ENCODE data around the gene CALML3.

The CALML3 gene

DNA sequence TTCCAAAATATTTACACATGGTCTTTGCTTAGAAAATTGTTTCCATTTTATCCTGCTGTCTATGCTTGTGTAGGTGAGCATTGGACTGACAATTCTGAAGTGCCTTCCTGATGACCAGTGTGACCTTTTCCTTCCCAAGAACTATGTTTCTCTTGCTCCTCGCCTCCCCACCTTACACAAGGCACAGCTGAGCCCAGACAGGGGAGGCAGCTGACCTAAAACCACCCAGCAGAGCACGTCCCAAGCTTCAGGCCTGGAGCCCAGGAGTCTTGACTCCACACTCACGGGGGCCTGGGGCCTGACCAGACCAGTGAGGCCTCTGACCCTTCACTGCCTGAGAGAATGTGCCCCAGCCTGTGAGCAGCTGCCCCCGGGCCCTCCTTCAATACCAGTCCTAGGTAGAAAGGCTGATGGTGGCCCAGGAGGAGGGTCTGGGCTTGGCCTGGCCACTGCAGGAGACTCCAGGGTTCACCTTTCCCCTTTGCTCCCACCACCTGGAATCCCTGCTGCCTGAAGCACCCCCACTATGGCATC lies 32.4 kb upstream of the CALML3 start:
- DNase-seq: no peak

DNA sequence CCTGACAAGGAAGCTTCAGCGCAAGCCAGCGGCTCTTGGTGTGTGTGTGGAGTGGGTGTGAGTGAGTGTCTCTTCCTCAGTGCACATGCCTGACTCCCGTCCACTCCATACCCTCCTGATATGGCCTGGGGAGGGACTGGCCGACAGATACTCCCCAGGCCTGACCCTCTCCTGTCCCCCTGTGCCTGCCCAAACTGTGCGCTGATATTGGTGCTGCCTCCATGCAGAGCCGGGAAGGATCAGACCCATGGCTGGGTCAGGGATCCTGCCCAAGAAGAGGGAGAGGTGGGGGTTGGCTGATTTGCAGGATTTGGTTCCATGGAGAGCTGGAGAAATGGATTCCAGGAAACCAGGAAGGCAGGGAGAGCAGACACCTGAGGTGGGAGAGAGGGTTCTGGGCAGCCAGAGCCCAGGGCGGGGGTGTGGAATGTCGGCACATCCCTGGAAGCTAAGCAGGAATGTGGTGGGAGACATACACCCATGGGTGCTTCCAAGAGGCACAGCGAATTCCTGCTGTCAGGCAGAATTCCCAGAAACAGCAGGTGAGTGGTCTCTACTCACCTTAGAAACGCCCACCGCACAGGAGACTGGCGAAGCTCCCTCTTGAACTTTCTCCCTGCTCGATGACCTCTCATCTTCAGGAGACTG lies 31.7 kb upstream of the CALML3 start:
- no peak for DNase-seq

DNA sequence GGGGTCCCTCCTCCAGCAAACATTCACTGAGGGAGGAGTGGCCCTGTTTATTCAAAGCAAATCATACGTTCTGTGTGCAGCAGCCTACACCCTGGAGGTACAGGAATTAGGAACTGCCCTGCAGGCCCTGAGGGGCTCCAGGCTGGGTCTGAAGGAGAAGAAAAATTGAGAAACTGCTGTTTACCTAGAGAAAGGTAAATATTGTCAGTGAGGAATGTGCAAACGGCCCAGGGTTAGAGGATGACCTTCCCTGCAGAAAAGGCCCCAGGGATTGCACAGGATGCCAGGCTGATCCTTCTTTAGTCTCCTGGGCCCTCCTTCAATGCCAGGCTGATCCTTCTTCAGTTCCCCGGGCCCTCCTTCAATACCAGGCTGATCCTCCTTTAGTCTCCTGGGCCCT lies 31.1 kb upstream of the CALML3 start:
- no peak for DNase-seq

DNA sequence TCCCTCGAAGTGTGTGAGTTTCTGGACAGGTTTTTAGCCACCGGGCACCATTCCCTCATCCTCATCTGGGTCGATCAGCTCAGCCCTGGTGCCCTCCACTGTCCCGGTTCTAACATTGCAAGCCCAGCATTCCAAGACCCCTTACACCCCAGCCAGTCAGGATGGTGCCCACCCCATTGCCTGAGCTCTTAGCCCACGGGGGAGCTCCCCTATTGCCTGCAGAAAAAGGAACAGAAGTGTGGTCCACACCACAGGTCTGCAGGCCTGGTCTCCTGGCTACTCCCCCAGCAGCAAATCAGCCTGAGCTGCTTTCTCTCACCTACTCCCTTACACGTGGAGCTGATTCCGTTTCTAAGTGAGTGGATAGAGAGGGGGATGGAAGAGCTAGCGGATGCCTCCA lies 30.1 kb upstream of the CALML3 start:
- DNase-seq: no peak

DNA sequence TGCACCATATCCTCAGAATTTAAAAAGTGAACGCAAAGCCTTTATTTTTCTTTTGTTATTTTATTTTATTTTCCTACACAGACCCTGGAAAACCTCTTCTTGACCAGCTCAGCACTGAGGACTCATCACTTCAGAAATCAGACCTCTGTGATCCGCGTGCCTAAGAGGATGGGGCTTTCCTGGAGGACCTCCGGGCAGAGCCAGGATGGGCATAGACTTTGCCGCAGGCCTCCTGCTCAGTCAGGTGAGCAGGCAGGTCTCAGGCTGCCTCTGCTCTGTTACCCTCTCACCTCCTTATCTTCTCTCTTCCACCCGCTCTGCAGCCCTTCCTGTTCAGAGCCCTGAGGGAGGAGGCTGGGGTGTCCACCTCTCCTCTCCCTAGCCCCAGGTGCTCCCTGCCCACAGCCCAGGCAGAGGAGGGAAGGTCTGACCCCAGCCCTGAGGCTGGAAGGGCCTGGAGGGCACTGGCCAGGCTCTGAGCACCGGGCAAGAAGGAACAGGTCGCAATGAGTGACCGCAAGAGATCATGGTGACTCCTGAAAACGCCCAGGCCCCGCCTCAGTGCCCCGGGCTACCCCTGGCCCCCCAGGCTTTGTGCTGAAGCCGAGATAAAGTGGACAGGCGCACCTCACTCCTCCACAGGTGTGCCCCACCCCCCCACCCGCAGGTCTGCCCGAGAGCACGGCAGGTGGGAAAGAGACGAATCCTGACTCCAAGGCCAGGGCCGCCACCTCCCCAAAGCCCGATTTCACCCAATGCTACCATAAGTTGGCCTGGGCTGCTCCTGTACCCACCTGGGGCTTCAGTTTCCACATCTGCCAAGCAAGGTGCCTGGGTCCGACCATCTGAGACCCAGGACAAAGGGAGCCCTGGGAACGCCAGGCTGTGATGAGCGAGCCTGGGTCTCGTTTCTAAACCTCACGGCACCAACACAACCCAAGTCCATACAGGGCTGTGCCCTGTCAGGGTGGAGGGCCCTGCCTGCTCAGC lies 28.2 kb upstream of the CALML3 start:
- DNase-seq: no peak

DNA sequence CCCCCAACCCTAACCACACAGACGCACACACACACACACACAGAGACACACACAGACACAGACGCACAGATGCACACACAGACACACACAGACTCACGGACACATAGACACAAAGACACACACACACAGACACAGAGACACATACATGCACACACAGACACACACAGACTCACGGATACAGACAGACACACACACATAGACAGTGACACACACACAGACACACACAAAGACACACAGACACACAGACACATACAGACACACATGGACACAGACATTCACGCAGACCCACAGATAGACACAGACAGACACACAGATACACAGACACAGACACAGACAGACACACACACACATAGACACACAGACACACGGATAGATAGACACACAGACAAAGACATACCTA lies 27.5 kb upstream of the CALML3 start:
- no peak for DNase-seq

DNA sequence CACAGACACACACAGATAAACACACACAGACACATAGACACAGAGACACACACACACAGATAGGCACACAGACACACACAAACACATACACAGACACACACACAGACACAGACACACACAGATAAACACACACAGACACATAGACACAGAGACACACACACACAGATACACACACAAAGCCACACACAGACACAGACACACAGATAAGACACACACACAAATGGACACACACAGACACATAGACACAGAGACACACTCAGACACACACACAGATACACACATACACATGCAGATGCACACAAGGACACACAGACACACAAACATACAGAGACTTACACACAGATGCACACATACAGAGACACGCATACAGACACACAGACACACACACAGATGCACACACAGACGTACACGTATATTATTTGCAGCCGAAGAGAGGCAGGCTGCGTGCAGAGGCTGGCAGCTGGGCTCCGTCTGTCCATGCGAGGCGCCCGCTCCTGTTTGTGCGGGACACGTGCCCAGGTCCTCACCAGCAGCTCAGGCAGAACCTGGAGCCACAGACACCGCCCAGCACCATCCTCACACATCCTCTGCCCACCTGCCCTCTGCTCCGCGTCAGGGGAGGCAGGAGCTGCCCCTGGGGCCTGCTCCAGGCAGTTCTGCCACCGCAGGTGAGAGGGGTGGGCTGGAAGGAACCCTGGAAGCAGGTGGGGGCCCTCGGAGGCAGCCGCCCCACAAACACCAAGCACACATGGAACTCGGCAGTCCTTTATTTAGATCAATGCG lies 26.6 kb upstream of the CALML3 start:
- DNase-seq: no peak

DNA sequence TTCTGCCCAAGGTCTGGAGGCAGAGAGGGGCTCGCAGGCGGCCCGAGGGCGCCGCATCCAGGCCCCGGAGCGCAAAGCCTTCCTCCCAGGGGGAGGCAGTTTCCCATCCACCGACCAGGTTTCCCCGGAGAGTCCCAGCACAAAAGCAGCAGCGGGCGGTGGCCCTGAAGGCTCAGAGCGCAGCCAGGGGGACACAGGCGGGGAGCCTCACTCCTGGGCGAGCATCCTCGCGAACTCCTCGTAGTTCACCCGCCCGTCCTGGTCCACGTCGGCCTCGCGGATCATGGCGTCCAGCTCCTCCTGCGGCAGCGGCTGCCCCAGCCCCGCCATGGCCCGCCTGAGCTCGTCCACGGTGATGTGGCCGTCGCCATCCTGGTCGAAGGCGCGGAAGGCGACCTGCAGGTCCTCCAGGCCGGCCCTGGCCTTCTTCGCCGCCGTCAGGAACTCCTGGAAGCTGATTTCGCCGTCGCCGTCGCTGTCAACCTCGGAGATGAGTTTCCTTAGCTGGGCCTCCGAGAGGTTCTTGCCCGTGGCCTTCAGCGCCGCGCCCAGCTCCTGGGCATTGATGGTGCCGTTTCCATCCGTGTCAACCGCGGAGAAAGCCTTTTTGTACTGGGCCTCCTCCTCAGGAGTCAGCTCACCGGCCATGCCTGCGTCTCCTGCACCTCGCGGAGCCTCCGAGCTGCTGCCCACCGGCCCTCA lies 25.8 kb upstream of the CALML3 start:
- DNase-seq: no peak

DNA sequence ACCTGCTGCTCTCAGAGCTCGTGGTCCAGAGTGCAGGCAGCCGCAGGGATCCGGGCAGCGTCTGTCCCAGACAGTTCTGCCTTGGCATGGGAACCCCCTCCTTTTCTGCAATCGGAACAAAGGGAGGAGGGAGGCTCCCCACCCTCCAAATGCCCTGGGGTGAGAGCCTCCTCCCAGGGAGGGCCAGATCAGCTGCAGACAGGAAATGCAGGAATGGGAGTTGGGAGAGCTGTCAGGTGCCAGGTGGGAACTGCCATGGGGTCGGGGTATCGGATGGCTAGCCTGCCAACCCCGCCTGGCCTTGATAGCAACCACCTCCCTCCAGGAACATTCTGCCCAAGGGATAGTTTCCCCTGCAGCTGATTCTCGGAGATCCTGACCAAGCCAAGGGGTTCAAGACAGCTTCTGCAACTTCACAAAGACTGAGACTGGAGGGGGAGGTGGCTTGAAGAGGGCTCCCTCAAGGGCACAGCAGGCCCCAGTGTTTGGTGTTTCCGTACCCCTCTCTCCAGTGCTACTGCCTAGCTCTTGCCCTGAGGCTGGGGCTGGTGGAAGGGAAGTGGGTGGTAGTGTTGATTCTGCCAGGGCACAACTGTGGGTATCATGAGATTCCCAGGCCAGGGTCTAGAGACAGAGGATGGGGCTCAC lies 25.1 kb upstream of the CALML3 start, which contains the start of gene CALML5:
Gene CALML5 (minus strand): TSS at position 78 of the 648 bp plus-strand sequence. CDS start 132 bp downstream, outside the sequence.
- DNase-seq: no peak

DNA sequence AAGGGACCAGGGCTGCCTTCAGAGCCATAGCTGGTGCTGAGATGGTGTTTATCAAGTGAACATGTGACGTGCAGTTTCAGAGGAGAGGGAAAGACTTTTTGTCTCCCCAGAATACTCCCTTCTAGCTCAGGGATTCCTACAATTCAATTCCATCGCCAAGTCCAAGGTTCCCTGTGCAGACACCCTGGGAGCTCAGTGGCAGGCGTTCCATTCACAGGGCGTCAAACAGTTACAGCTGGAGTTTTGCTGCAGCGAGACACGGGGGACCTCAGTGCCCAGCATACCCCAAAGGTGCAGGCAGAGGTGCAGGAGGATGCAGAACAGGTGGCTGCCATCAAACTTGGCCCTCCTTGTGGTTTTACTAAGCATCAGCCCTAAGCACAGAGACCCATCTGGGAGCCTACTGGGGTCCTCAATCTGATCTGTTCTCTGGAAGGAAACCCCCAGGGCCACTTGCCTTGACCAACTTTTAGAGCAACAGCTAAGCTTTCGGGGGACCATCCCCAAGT lies 24.5 kb upstream of the CALML3 start:
- DNase-seq: no peak

DNA sequence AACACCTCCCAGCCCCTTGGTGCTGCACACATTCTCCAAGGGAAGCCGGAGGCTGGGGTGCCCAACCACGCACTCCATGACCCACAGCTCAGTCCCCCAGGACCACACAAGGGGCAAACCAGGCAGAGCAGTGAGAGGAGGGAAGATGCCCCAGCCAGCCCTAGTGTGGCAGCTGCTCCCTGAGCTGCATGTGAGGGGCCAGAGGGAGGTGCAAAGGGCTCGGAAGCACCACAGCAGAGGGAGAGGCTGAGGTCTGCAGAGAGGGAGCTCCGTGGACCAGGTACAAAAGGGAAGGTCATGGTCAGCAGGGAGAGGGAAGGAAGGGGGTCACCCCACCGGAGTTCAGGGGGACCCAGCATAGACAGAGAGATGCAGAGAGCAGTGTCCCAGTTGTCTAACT lies 23.9 kb upstream of the CALML3 start:
- no peak for DNase-seq

DNA sequence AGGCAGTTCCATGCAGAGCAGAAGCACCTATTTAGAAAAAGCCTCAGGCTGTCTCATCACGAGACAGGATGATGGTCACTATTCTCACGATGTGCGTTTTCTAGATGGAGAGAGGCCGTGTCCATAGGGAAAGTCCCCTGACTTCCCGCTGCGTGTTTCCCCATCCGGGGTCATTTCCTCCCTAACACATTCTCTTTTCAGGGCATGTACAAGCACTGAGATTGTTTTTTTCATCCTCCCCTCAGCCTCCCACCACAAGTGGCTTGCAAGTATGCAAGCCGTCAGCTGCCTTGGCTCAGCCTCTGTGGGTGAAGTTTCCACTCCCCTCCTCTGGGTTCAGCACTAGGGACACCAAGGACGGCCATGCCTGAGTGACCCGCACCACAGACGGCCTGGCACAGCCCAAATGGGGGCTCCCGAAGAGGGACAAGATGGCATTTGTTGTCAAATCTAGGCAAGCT lies 22.7 kb upstream of the CALML3 start:
- no peak for DNase-seq

DNA sequence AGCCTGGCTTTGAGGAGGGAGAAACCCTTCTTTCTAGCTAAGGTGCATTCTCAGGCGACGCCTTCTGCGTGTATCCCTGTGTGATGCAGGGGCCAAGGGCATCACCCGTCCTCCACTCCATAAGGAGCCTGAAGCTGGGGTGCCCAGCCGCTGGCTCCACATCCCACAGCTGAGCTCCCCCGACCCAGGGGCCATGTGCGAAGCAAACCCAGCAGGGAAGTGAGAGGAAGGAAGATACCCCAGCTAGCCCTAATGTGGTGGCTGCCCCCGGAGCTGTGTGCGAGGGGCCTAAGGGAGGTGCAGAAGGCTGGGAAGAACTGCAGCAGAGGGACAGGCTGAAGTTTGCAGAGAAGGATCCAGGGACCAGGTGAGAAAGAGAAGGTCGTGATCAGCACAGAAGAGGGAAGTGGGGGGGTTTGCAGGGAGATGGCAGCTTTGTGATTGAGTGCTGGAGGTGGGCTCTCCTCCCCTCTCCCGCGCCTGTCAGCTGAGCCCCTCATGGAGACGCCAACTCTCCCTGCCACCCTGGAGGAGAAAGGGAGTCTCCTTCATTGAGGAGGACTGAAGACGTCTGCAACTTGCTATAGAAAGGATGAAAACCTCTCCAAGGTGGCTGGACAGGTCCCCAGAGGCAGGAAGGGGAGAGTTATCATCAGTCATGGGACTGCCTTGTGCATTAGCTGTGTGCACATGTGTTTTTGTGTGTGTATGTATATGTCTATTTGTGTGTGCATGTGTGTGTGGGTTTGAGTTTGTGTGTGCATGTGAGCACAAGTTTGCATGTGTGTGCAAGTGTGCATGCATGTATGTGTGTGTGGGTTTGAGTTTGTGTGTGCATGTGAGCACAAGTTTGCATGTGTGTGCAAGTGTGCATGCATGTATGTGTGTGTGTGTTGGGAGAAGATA lies 21.9 kb upstream of the CALML3 start:
- no peak for DNase-seq

DNA sequence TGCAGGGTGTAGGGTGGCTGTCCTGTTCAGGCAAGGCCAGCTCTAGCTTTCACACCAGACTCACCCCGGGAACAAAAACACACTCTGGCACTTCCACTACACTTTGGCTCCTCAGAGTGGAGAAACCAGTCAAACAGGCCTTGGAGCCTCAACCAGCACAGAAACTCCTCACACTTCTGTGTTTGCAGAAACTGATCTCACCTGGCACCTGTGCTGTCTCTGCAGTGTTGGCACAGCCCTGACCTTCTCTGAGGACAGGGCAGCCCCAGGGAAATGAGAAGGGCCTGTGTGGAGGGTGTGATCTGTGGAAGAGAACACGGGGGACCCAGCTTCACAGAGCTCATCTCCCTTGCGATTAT lies 21.3 kb upstream of the CALML3 start:
- no peak for DNase-seq

DNA sequence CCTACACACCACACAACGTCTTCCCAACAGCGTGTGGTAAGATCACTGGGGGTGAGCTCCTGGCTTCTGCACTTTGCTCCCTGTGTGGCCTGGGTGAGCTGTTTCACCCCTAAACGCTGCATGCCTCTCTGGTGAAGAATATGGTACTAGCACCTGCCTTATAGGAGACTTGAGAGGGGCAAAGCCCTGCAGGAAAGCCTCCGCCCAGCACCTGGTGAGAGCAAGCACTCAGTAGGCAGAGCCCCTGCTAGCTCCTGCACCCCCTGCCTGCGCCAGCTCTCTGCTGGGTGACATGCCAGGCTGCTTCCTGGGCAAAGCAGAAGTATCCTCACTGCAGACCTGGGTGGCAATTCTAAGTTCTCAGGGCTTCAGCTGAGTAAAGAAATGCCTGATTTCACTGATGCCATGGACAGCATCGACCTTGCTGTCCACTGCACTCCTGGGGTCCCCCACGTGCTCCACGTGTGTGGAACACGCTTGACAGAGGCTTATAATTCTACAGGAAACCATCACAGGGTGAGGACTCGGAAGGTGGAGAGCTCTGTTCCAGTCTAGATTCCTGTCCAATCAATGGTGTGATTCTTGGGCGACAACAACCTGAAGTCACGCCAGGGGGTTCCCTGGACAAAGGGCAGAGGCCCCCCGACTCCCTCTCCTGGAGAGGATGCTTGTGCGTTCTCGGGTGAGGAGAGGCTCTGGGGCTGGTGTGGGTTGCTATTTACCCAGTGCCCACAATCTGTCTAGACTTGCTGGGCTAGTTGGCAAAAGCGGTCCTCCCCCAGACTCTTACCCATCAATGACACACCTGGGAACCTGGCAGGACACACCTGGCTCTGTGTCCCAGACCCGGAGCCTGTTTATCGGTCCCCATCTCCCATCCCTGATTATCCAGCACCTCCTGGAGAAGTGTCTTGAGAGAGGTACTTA lies 20.4 kb upstream of the CALML3 start:
- no peak for DNase-seq

DNA sequence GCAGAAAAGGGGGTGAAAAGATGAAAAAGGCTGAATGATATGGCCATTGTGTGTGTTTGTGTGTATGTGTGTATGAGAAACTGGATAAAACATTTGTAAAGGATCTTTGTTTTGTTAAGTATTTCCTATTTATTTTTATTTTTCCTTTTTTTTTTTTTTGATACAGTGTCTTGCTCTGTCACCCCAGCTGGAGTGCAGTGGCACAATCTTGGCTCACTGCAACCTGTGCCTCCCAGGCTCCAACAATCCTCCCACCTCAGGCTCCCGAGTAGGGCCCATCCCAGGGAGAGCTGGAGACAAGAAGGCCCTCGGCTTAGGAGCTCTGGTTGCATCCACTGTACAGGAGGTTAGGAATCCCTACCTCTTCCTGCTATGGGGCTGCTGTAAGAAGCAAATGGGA lies 18.5 kb upstream of the CALML3 start:
- DNase-seq: no peak

DNA sequence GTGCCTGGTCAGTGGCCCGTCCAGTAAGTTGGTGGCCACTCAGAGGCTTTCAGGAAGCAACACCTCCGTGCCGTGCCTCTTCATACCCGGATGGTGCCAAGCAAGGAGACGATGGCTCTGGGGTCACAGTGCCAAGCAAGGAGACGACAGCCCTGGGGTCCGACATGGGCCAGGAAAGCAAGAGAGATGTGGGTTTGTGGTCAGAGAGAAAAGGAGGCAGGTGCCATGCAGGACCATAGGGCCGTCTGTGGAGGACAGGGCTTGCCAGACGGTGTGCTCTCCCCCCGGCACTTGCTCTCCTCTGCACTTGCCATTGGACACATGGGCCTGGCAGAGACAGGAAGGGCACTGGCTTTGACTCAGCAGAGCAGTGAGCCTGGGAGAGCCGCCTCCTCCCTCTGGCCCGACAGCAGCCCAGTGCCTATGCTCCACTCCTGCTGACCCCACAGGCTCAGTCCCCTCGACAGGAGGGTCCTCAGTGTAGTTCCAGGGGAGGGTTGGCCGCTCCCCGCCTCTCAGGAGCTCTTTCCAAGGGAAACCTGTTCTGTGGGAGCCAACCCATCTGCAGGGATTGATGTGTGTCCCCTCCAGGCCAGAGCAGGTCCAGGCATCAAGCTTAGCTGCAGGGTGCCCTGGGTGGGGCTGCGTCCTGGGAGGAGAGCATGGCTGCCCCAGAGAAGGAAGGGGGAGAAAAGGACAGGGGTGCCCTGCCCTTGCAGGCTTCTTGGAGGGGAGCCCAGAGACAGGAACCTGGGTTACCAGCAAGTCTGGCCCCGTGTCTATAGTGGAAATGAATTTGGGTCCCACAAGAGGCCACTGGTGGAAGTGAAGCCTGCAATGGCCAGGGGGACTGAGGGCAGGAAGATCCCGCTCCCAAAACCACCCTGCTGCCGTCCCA lies 17.8 kb upstream of the CALML3 start:
- no peak for DNase-seq

DNA sequence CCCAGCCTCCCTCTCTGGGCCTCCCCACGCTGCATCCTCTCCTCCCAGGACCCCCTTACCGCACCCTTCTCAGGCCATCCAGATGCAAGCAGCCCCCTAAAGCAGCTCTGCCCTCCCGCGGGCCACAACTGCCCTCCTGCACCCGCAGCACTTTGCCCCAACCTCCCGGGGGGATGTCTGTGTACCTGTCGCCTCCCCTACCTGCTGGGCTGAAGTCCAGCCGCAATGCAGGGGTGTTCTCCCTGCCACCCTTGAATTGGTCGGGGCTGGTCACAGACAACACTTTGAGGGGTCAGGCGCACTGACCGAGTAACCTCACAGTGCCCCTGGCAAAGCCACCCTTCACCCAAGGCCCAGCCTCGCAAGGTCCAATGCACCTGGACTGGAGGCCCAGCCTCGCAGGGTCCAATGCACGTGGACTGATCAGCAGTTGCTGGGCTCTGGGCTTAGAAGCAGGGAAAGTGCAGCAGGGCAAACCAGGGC lies 17.1 kb upstream of the CALML3 start:
- no peak for DNase-seq

All from NCI-H1092 (cell line).